HG02973 (cell line): ENCODE data around the gene SLC39A1.
"Not testable (repeated sequence)": the region's sequence is repeated elsewhere in the genome, so short reads cannot be mapped to it uniquely, and the experiment has no call there.

ENCODE experiments used
- ATAC-seq: cut with Tn5 transposase; IDR thresholded peaks from one replicate; pipeline ENCODE4 v1.9.1; 2021; ENCODE audit warnings: moderate library complexity; ENCODE audit not compliant: unreplicated experiment

The SLC39A1 gene

DNA sequence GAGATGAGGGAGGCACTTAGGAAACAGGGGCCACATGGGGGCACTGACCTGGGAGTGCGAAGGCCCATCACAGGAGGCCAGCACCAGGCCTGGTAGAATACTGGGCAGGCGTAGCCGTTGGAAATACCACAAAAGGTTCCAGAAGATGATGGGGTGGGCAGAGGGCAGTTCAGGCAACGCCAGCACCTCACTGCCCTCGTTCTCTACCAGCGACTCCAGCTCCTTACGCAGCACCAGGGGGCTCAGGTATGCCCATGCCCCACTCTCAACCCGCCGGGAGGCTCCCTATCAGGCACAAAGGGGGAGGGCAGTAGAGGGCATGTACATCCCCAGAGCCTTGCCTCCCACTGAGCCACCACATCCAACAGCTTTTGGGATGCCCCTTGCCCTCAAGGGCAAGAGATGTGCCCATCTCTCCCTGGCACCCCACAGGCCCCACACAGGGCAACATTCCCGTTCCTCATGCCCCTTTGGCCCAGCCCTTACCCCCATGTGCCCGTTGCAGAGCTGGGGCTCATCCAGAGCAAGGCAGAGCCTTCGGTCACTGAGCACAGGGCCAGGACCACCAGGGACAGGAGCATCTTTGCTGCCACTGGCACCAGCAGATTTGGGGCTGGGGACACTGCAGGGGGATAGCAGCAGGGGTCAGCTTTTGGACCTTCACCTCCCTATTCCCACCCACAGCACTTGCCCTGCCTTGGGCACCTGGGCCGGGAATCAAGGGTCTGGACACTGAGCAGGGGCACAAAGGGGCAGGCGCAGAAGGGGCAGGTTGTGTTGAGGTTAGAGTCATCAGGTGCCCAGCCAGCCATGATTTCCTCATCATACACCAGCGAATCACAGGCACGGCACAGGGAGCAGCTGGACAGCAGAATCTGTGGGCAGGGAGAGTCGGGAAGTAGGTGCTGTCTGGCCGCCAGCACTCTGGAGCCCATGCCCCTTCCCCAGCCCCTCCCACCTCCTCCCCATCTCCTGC, 30.9 kb downstream of the SLC39A1 start:
- no peak for ATAC-seq

DNA sequence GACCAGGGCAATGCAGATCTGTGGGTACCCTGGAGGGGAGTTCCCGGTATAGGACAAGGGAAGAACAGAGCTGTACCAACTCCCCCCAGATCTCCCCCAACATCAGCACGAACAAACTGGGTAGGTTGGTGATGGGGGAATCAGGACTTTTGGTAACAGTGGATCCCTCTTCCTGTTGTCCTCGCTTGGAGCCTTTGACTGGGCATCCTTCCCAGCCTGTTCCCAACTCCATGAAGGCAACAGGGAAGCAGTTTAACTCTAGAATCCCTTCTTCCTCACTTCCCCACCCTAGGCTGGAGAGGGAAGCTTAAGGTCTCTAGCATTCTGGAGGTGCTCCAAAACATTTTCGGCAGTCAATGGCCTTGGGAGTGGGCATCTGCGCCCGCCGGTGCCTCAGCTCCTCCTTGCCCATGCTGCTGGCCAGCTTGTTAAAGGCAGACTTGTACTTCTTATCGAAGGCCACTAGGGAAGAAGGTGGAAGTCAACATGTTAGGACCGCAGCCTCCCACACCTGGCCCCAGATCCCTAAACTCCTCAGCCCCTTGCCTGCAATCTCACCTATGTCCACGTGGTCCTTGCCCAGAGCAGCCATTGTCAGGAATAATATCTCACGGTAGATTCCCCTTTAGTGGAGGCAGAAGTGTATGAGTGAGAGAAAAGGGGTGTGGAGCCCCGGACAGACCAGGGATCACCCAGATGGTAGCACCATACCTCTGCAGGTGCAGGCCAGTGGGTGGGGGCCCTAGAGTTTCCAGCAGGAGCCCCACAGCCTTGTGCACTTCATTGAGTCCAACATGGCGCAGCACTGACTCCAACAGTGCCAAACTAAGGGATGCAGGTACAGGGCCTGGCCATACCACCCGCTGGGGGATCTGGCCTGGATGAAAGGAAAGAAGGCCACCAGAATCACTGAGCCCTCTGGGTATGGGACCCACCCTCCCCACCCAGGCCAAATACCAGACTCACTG, 33.1 kb downstream of the SLC39A1 start:
- ATAC-seq, result no peak

DNA sequence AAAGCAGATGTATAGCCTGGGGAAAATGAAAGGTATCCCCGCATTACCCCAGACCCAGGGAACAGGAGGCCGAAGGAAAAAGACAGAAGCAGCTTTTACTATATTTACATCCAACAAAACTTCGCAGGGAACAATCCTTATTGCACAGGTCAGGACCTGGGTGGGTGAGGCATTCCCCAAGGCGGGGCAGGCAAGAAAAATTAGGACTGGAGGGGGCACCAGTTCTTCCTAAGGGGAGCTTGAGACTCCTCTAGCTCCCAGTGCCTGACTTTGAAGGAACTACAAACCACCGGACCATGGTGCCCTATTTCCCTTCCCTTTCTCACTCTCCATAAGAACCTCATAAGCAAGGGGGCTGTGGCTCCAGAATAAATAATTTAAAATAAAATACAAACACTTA, 33.9 kb downstream of the SLC39A1 start:
- ATAC-seq, result no peak

DNA sequence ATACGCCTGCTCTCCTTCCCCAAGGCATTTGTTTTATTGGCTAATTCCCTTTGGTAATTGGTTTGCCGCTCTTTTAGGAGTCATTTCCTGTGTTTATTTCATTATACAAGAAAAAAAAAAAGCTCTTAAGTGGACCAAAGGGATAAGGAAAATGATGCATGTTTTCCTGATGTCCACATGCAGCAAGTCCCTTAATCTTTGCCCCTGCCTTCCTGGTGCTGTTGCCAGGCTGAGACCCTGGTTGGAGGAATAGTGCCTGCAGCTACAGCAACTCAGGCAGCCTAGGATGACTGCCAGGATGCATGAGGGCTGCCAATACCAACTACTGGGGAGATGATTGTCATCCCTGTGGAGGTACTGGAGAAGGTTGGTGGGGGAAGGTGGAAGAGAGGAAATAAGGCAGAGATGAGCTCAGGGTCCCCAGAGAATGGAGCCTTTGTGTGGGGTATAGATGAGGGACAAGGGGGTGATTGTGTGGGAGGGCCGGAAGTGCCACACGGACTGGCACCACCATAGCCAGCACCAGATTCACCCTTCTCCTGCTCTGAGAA, 34.5 kb downstream of the SLC39A1 start:
- ATAC-seq, result no peak

DNA sequence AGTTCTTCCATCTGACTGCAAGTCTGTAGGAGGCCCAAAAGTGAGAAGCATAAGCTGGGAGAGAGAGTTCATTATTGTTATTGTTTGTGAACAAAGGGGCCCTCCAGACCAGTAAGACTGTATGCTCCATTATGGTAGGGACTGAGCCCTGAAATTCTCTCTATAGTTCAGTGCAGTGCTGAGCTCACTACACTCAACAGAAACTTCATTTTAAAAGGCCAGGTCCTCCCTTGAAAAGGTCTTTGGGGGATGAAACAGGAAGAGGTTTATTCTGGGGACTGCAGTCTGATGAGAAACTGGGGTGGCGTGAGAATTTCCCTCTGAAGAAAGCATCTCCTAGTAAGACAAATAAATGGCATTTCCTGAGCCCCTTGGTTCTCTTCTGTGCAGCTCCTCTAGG, 35.1 kb downstream of the SLC39A1 start:
- no peak for ATAC-seq

DNA sequence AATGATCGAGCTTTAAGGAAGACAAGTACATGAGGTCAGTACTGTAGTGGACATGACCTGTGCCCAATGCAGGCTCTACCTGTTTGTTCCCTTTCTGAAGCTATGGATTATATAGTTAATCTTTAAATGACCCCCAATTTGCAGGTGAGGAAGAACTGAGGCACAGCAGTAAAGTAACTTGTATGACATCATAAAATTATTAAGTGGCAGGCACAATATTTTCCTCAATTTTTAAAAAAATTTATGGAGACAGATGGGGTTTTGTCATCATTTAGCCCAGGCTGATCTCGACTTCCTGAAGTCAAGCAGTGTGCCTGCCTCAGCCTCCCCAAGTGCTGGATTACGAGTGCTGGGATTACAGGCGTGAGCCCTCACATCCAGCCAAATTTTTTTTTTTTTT, 36.9 kb downstream of the SLC39A1 start:
- ATAC-seq, result no peak

DNA sequence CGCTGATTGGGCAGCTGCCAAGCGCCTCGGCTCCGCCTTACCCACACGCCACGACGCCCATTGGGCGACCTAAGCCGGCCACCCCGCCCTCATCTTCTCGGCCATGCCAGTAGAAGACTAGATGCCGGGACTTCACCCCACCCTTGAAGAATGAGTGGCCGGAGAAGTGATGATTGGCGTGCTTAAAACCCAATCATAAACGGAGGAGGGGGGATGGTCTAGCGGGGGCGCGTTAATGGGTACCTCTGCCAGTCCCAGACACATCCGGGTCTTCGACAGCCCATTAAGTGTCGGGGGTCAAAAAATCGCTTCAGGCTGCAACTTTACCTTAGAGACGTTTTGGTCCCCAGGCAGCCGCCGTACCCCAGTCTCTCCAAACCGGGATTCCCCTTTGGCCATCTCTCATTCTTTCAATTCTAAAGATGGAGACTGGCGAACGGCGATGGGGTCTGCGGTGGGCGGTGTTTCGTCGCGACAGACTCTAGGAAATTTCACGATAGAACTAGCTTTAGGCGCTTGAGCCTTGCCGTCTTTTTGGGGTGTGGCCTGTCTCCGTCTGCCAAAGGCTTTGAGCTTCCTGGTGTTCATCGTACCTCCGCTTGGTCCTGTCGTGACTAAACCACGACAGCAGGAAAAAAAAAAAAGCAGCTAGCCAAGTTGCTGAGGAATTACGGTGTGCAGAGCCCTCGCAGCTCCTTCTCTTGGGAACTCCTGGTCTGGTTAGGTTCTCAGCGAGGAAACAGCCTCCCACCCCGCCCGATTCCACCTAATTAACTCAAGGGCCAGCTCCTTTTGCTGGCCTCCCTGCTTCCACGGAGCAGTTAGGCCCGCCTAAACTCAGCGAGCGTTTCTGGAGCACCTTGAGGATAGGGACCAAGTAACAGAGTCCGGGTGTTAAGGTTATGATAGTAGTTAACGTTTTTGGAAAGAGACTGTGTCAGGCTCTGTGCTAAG, 40.1 kb downstream of the SLC39A1 start, which contains the start of gene GATAD2B:
Gene GATAD2B (minus strand): TSS at position 1 of the 954 bp plus-strand sequence. CDS start 94,625 bp downstream, outside the sequence.
- peak; percentile 81 for ATAC-seq

DNA sequence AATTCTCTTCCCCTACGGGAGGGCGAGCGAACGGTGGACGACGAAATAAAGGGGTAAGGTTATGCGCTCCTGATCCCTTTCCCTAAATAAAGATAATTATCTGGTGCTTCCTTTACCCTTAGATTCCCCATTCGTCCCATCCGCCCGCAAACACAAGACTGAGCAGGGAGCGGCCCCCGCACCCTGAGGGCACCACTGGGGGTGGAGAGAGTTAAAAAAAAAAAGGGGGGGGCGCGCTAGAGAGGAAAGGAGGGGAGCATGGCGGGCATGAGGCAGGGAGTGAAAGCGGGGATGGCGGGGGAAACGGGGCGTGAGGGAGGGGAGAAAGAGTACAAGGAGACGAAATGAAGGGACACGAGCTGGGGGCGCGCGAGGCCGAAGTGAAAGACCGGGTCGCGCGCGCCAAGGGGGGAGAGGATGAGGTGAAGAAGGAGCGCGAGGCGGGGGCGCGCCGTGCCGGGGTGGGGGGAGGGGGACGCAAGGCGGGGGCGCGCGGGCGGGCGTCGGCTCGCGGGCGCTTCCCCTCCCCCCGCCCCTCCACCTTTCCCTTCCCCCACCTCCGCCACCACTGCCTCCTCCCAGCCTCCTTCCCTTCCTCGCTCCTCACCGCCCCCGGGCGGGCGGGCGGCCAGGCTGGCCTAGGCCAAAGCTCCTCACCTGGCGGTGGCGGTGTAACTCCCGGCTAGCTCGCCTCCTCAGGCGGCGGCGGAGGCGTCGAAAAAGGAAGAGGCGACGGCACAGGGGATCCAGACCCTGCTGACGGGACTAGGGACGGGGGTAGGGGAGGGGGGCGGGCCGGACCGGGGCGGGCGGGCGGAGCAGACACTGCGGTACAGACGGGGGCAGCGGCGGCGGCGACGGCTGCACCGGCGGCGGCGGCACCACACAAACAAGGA, 41.0 kb downstream of the SLC39A1 start:
- peak; percentile 20 for ATAC-seq

DNA sequence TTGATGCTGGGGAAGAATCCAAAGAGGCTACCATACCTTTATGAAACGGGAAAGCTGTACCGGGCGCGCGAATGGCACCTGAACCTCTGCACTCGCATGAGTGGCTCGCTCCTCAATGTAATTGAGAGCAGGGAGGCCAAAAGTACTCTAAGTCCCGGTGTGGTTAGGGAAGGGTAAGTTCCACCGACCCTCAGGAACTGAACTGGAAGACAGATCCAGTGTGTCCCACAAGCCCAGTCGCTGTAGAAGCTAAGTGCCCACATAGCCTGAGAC, 41.6 kb downstream of the SLC39A1 start:
- no peak for ATAC-seq

DNA sequence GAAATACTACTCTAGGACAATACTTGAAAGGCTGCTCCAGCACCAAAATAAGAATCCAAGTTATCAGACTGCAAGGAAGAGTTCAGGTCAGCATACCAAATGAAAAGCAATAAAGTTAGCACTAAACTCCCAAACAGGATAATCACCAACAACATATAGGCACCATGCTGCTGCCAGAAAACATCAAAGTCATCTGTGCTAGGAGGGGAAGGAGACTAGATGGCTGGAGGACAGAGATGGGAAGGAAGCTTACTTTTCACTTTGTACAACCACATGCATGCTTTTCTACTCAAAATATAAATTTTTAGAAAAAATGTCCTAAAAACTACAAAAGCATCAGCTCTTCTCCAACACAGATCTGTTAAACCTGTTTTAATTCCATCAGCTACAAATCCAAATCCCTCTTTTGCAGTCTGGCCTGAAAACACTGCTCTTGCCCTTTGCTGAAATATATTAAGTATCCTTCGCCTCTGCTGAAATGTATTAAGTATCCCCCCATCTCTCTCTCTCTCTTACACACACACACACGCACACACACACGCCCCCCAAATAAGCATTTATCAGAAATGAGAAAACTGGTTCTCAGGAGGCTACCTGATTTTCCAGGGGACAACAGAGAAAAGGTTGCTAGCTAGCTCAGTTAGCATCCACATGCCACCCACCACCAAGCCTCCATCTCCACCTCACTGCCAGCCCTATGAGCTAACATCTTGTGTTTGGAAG, 42.1 kb downstream of the SLC39A1 start:
- no peak for ATAC-seq

DNA sequence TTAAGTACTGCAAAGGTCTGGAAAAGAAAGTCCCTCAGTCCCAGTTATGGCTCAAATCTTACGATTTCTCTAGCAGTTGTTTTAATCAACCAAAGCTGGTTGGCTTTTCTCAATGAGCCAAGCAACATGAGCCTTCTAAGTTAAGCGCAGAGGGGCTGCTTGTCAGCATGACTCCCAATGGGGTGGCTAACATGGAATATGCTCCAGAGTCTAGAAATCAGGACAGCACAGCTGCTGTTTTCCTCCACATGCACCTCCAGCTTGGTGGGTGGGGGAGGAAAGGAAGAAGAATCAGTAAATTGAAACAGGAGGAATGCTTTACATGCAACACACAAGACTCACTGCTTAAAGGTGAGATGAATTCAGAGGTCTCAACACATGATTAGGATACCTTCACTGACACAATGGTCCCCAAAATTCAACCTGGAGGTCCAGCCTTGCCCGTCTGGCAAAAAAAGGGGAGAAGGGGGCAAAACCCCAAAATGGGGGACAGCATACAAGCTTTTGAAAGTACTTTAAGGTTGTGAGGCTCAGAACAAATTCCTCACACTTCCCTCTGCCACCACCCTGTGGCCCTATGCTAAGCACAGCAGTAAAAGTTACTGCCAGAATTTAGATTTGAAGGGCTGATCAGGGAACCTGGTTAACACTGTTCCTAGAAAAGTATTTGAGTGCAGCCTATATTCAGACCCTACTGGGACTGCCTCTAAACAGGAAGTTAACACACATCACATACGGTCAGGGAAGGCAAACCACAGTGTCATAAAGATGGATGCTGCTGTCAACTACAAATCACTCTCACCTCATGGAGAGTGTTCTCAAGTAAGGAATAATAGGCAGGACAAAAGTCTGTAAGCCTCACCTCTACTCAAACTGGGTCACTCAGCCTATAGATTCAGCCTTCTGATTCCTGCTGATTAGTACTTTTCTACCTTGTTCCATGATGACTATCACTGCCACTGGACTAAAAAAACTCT, 43.2 kb downstream of the SLC39A1 start:
- no peak for ATAC-seq

DNA sequence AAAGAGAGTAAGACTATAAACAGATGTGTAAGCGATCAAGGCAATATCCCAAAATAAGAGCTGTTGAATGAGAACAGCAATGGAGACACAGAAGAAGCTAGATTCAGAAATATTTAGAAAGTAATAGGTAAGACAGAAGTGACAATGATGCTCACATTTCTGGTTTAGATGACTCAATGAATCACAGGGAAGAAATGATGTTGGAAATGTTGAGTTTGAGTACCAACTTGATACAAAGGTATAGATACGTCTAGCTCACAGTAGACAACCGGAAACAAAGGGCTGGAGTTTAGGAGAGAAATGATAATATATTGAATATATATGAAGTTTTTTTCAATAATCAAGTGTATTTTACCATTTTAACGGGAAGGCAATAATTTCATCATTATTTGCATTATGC, 47.0 kb downstream of the SLC39A1 start:
- no peak for ATAC-seq

DNA sequence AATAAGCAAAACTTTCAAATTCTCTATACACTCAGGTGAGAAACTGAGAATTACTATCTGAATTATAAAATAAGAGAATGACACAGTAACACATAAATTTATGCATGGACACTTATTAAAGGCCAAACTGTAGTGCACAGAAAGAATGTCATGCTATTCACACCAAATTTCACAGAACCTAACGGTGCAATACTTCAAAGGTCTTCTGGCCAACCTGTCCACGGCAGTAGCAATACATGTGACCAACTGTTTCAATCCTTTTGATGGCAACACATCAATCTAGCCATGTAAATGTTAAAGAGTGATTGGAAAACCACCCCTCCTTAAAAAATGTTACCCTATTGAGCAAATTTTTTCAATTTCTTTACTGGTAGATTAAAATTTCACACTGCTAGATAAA, 51.0 kb downstream of the SLC39A1 start:
- ATAC-seq, result no peak

DNA sequence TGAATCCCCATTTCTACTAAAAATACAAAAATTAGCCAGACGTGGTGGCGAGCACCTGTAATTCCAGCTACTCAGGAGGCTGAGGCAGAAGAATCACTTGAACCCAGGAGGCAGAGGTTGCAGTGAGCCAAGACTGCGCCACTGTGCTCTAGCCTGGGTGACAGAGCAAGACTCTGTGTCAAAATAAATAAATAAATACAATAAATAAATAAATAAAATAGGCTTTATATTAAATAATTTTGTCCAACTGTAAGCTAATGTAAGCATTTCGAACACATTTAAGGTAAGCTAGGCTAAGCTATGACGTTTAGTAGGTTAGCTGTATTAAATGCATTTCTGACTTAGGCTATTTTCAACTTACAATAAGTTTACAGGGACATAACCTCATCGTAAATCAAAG, 52.8 kb downstream of the SLC39A1 start:
- ATAC-seq, result not testable (repeated sequence)
